ENCODE results near the gene LYRM7. TPM values are rescaled to one million over a fixed set of nuclear protein-coding genes. Genes with fewer than 3 reads are reported as not detected.

Gene LYRM7
- total and polyA plus RNA-seq, 10 of the 15 experiments (the other 5 are each of a cell fraction or from before 2014, with no cell fraction given) = 9.2 to 68.8 (median 20.2) TPM

DNA sequence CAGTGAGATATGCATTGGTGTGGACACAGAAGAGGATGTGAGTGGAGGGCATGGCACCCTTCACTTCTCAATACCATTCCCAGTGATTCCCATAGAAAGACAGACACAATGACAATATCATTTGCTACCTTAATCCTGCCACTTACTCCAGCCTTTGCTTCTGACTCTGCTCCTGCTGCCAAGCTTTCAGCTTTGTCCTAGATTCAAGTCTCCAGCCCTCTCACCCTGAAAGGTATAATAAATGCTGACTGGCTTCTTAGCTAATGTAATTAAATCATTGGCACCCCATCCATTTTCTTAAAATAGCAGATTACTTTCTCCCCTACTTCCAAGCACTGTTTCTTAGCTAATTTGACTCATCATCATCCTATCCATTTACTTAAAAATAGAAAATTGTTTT, 52.0 kb downstream of the LYRM7 start (continued):
- TF ChIP-seq, protein P1, sequence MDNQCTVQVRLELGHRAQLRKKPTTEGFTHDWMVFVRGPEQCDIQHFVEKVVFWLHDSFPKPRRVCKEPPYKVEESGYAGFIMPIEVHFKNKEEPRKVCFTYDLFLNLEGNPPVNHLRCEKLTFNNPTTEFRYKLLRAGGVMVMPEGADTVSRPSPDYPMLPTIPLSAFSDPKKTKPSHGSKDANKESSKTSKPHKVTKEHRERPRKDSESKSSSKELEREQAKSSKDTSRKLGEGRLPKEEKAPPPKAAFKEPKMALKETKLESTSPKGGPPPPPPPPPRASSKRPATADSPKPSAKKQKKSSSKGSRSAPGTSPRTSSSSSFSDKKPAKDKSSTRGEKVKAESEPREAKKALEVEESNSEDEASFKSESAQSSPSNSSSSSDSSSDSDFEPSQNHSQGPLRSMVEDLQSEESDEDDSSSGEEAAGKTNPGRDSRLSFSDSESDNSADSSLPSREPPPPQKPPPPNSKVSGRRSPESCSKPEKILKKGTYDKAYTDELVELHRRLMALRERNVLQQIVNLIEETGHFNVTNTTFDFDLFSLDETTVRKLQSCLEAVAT (IDR thresholded peaks at IDR 0.05) = no peak
- TF ChIP-seq RCOR1 (conservative IDR thresholded peaks at IDR 0.05; ENCODE audit: low read depth, low read length) (no peak), RBBP5 (conservative IDR thresholded peaks at IDR 0.05) (no peak)
- TF ChIP-seq, protein P2, sequence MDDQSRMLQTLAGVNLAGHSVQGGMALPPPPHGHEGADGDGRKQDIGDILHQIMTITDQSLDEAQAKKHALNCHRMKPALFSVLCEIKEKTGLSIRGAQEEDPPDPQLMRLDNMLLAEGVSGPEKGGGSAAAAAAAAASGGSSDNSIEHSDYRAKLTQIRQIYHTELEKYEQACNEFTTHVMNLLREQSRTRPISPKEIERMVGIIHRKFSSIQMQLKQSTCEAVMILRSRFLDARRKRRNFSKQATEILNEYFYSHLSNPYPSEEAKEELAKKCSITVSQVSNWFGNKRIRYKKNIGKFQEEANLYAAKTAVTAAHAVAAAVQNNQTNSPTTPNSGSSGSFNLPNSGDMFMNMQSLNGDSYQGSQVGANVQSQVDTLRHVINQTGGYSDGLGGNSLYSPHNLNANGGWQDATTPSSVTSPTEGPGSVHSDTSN (IDR thresholded peaks at IDR 0.05; ENCODE audit: insufficient replicate concordance, low read depth, low read length) = no peak

DNA sequence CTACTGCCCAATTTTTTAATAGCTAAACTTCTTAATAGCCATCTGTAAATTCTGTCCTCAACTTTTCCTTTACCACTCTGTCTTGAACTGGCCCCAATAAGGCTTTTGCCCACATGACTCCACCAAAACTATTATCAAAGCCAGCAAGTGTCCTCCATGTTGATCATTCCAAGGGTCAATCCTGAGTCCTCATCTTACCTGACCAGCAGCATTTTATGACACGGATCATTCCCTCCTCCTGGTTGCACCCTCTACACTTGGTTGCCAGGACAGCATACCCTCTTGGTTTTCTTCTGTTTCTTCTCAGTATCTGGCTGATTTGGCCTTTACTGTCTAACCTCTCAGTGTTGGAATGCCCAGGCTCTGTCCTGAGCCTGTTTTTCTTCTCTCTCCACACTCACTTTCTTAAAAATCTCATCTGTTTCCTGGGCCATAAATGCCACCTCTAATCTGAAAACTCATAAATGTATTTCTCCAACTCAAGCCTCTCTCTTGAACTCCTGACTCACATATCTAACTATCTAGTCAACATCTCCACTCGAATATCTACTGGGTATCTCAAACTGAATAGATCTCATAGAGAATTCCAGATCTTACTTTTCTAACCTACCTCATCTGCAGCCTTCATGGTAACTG, 53.1 kb downstream of the LYRM7 start:
- Histone ChIP-seq H3K36me3 (ENCODE audit: control insufficient read depth in 2 of 2, insufficient read depth in 2 of 2, low read length in 1 of 2) (no peaks in the 10 kb centered on the region; a peak in 1 of 4 replicates), H3K79me2 (ENCODE audit: control insufficient read depth, insufficient read depth, low read length) (peaks cover 78% of the 10 kb centered on the region), H3K27me3 (replicated peaks in 1 of 2; ENCODE audit: control insufficient read depth in 2 of 2, insufficient read depth in 2 of 2, low read length in 1 of 2) (no peaks in the 10 kb centered on the region), H2AFZ (ENCODE audit: control insufficient read depth, low read depth, low read length) (no peak overlapping the region), H3K4me3 (peak overlapping the region; percentile 64), H3K27ac (ENCODE audit: control insufficient read depth, insufficient read depth) (peak overlapping the region; percentile 78), H3K9ac (ENCODE audit: control insufficient read depth, insufficient read depth, low read length) (peak overlapping the region; percentile 60; the same call in 1 of the 2 replicates), H3K4me1 (ENCODE audit: control insufficient read depth, insufficient read depth, low read length) (peaks cover 27% of the 10 kb centered on the region), H3K9me3 (replicated peaks; ENCODE audit: control insufficient read depth, insufficient read depth, low read length) (no peaks in the 10 kb centered on the region), H3K4me2 (ENCODE audit: control insufficient read depth, insufficient read depth) (peak overlapping the region; percentile 92), H4K20me1 (ENCODE audit: control insufficient read depth, insufficient read depth) (no peaks in the 10 kb centered on the region)
- POLR2A ChIA-PET = interaction anchor here (1.0 to 19.3 kb wide), 9 partner anchors 11 to 173 kb away, joined by 3 to 309 read pairs (median 7); partner anchors contain the start of gene CDC42SE2
- in situ Hi-C loops (cut with MboI) = no loop called here
- DNase-seq (ENCODE audit: low read depth, low spot score) (no peak), ATAC-seq (no peak), FAIRE-seq (no peak)
- BruUV-seq (replicated peaks) = TSS peak; percentile 88
- RAD21 ChIA-PET (ENCODE audit: unreplicated experiment) = interaction anchor here (0.8 to 10.4 kb wide), 15 partner anchors 10 to 158 kb away, joined by 3 to 161 read pairs (median 8); partner anchors contain the start of genes CDC42SE2 and HINT1
- SMC1A ChIA-PET (ENCODE audit: uncharacterized antibody, unreplicated experiment) = interaction anchor here (0.6 to 26.7 kb wide), 13 partner anchors 9 to 598 kb away, joined by 3 to 1218 read pairs (median 6); partner anchors contain the start of genes CDC42SE2 and HINT1
- WGBS (ENCODE audit: insufficient coverage, insufficient replicate concordance, low lambda C conversion rate, missing lambda C conversion rate) = 46% methylated on average over 2 of the region's 2 CpGs
- TF ChIP-seq SMARCA5 (IDR thresholded peaks at IDR 0.05) = 0 out of 2 replicates have a peak, but pooled peaks have one; percentile 52
- TF ChIP-seq NR2C2 (IDR thresholded peaks at IDR 0.05; ENCODE audit: borderline replicate concordance, control insufficient read depth, insufficient read length, low read depth) = no peak
- 0 out of 2 replicates have a peak, but pooled peaks have one; percentile 9 for TF ChIP-seq PML (IDR thresholded peaks at IDR 0.05; ENCODE audit: low read length)
- intact Hi-C loops (cut with micrococcal nuclease; ENCODE audit: unreplicated experiment) = loop anchor here (1.0 to 2.0 kb wide), 5 partner anchors 14 to 193 kb away; no protein-coding TSS in a partner anchor
- CTCF ChIA-PET = interaction anchor here (0.8 to 8.7 kb wide), 11 partner anchors 10 to 192 kb away, joined by 3 to 65 read pairs (median 3); partner anchors contain the start of gene CDC42SE2
